ENCODE measurements around the gene GALNT16. TPM values are rescaled to one million over a fixed set of nuclear protein-coding genes. Genes with fewer than 3 reads are reported as not detected.
"Not testable (repeated sequence)": the region's sequence is repeated elsewhere in the genome, so short reads cannot be mapped to it uniquely, and the experiment has no call there.

Gene GALNT16
- total RNA-seq, result 1.7 and 2.4 TPM in 2 replicates
- 1.7 and 2.6 TPM in 2 replicates for polyA plus RNA-seq

- peak within 1 kb of the TSS; percentile 100 for H3K4me2 ChIP-seq
- TF ChIP-seq EZH2phosphoT487 (IDR thresholded peaks at IDR 0.05; ENCODE audit: low read depth, severe bottlenecking, unreplicated experiment) (no peak), EZH2 (IDR thresholded peaks at IDR 0.05; ENCODE audit: borderline replicate concordance) (no peak), CTCF (IDR thresholded peaks at IDR 0.05; ENCODE audit: poor library complexity) (peak; percentile 39)
- WGBS (ENCODE audit: low lambda C conversion rate, missing lambda C conversion rate), result under 1% methylated on average over 33 of the region's 74 CpGs
- H3K36me3 ChIP-seq (replicated peaks; ENCODE audit: insufficient read depth, low read depth), result no peaks in the 10 kb centered on the region
- peaks cover 40% of the 10 kb centered on the region for H3K27me3 ChIP-seq
- no peaks in the 10 kb centered on the region for H3K9me2 ChIP-seq (replicated peaks; ENCODE audit: insufficient read depth)
- no peak within 1 kb of the TSS for H3K27ac ChIP-seq
- no peaks in the 10 kb centered on the region for H3K9me3 ChIP-seq (ENCODE audit: low read depth)
- peak within 1 kb of the TSS; percentile 93 for H2AFZ ChIP-seq
- no peaks in the 10 kb centered on the region for H3K79me2 ChIP-seq
- peak; percentile 63 for DNase-seq (ENCODE audit: low spot score)
- H4K20me1 ChIP-seq (ENCODE audit: insufficient read depth, poor library complexity, severe bottlenecking), result no peaks in the 10 kb centered on the region
- peaks cover 11% of the 10 kb centered on the region for H3K4me1 ChIP-seq (ENCODE audit: insufficient read depth)
- peak within 1 kb of the TSS; percentile 90 for H3K4me3 ChIP-seq
Observed at GRCh38 chr14:69259527-69260189, at the start of gene GALNT16. TSS of gene GALNT16 (plus strand) at chr14:69260158. CDS start at chr14:69260291, 133 bp downstream.

- Histone ChIP-seq H3K79me2 (no peaks in the 10 kb centered on the region), H3K4me3 (no peak overlapping the region), H3K9me3 (ENCODE audit: low read depth) (no peaks in the 10 kb centered on the region), H3K27me3 (no peaks in the 10 kb centered on the region), H3K27ac (no peak overlapping the region), H3K9me2 (replicated peaks; ENCODE audit: insufficient read depth) (no peaks in the 10 kb centered on the region), H2AFZ (no peak overlapping the region), H3K36me3 (replicated peaks; ENCODE audit: insufficient read depth, low read depth) (no peaks in the 10 kb centered on the region), H3K4me2 (no peak overlapping the region), H3K4me1 (ENCODE audit: insufficient read depth) (no peaks in the 10 kb centered on the region), H4K20me1 (ENCODE audit: insufficient read depth, poor library complexity, severe bottlenecking) (no peaks in the 10 kb centered on the region)
- DNase-seq (ENCODE audit: low spot score), result peak; percentile 11
- no peak for TF ChIP-seq CTCF (IDR thresholded peaks at IDR 0.05; ENCODE audit: poor library complexity)
- TF ChIP-seq EZH2phosphoT487 (IDR thresholded peaks at IDR 0.05; ENCODE audit: low read depth, severe bottlenecking, unreplicated experiment), result no peak
- no peak for TF ChIP-seq EZH2 (IDR thresholded peaks at IDR 0.05; ENCODE audit: borderline replicate concordance)
- 48% methylated on average over 2 of the region's 2 CpGs for WGBS (ENCODE audit: low lambda C conversion rate, missing lambda C conversion rate)
Observed at GRCh38 chr14:69214393-69214792, 45.6 kb upstream of the GALNT16 start.

GRCh38 chr14:69217663-69218062, 42.3 kb upstream of the GALNT16 start:
- not testable (repeated sequence) for H2AFZ ChIP-seq; H3K4me2 ChIP-seq; H3K27me3 ChIP-seq; H3K9me3 ChIP-seq (ENCODE audit: low read depth); DNase-seq (ENCODE audit: low spot score); H3K36me3 ChIP-seq (replicated peaks; ENCODE audit: insufficient read depth, low read depth); H3K4me3 ChIP-seq; H3K9me2 ChIP-seq (replicated peaks; ENCODE audit: insufficient read depth); H3K27ac ChIP-seq; H3K79me2 ChIP-seq; H3K4me1 ChIP-seq (ENCODE audit: insufficient read depth); H4K20me1 ChIP-seq (ENCODE audit: insufficient read depth, poor library complexity, severe bottlenecking)
- 95% methylated on average over 3 of the region's 3 CpGs for WGBS (ENCODE audit: low lambda C conversion rate, missing lambda C conversion rate)

GRCh38 chr14:69224946-69225345, 35.0 kb upstream of the GALNT16 start:
- H3K27ac ChIP-seq, result no peak overlapping the region
- TF ChIP-seq EZH2phosphoT487 (IDR thresholded peaks at IDR 0.05; ENCODE audit: low read depth, severe bottlenecking, unreplicated experiment), result no peak
- no peak for TF ChIP-seq EZH2 (IDR thresholded peaks at IDR 0.05; ENCODE audit: borderline replicate concordance)
- no peak for TF ChIP-seq CTCF (IDR thresholded peaks at IDR 0.05; ENCODE audit: poor library complexity)
- H3K4me1 ChIP-seq (ENCODE audit: insufficient read depth), result no peaks in the 10 kb centered on the region
- H3K4me2 ChIP-seq, result no peak overlapping the region
- no peak overlapping the region for H3K4me3 ChIP-seq
- no peak overlapping the region for H2AFZ ChIP-seq
- H3K27me3 ChIP-seq, result no peaks in the 10 kb centered on the region
- H3K9me2 ChIP-seq (replicated peaks; ENCODE audit: insufficient read depth), result no peaks in the 10 kb centered on the region
- no peak for DNase-seq (ENCODE audit: low spot score)
- no peaks in the 10 kb centered on the region for H3K79me2 ChIP-seq
- no peaks in the 10 kb centered on the region for H3K36me3 ChIP-seq (replicated peaks; ENCODE audit: insufficient read depth, low read depth)
- no peaks in the 10 kb centered on the region for H3K9me3 ChIP-seq (ENCODE audit: low read depth)
- no peaks in the 10 kb centered on the region for H4K20me1 ChIP-seq (ENCODE audit: insufficient read depth, poor library complexity, severe bottlenecking)
- 99% methylated on average over 4 of the region's 4 CpGs for WGBS (ENCODE audit: low lambda C conversion rate, missing lambda C conversion rate)
